ENCODE measurements around the gene SCD. TPM values are rescaled to one million over a fixed set of nuclear protein-coding genes. Genes with fewer than 3 reads are reported as not detected.

The SCD gene
- total RNA-seq, 1 experiment from 2014 or later: 652 TPM

- Histone ChIP-seq H3K9me2 (ENCODE audit: insufficient read depth) (no peaks in the 10 kb centered on the region), H3K9ac (ENCODE audit: low read length) (no peak overlapping the region), H2AFZ (ENCODE audit: low read depth, low read length, poor library complexity, severe bottlenecking) (peak overlapping the region; percentile 32), H3K36me3 (ENCODE audit: control insufficient read depth in 1 of 2, insufficient read depth in 2 of 2, low read length in 2 of 2) (no peaks in the 10 kb centered on the region), H3K27me3 (ENCODE audit: insufficient read depth, low read length) (no peaks in the 10 kb centered on the region; the same call in 1 of the 2 replicates), H3K9me3 (ENCODE audit: control insufficient read depth in 1 of 2, insufficient read depth in 1 of 2, low read depth in 1 of 2, low read length in 2 of 2) (no peaks in the 10 kb centered on the region), H4K20me1 (ENCODE audit: insufficient read depth) (no peaks in the 10 kb centered on the region), H3K4me3 (replicated peaks in 1 of 2; ENCODE audit: low read depth in 1 of 2, low read length in 2 of 2) (no peak overlapping the region), H3K27ac (ENCODE audit: low read depth, low read length) (no peak overlapping the region), H3K79me2 (ENCODE audit: insufficient read depth, low read length) (no peaks in the 10 kb centered on the region), H3K4me2 (ENCODE audit: low read length) (peak overlapping the region; percentile 1; the same call in 1 of the 2 replicates), H3K4me1 (ENCODE audit: control insufficient read depth in 1 of 2, insufficient read depth in 2 of 2, low read length in 2 of 2) (peaks cover 4 to 7% of the 10 kb centered on the region in 2 experiments; a peak in 2 of 4 replicates)
- intact Hi-C loops (cut with micrococcal nuclease): loop anchor here (1.0 to 5.0 kb wide), 4 partner anchors 33 to 574 kb away; no protein-coding TSS in a partner anchor
- DNase-seq (ENCODE audit: low read depth, low spot score): peak; percentile 32
- no TSS peak for BruUV-seq (replicated peaks)
- ChIA-PET POLR2A (no interaction called here), RAD21 (ENCODE audit: low non-redundant PET in 1 of 2, low total read pairs in 2 of 2, uncharacterized antibody in 2 of 2, unreplicated experiment in 2 of 2) (no interaction called here), CTCF (interaction anchor here (0.7 to 1.8 kb wide), 13 partner anchors 9 to 585 kb away, joined by 3 to 16 read pairs (median 4); partner anchors contain the start of gene SCD)
- TF ChIP-seq RAD21 (IDR thresholded peaks at IDR 0.05; ENCODE audit: low read depth) (peak; percentile 89), CTCF (IDR thresholded peaks at IDR 0.05 in 2 of 3, conservative IDR thresholded peaks at IDR 0.05 in 1 of 3; ENCODE audit: borderline replicate concordance in 1 of 3, insufficient read depth in 1 of 3, low read depth in 2 of 3, low read length in 2 of 3) (peak; percentile 84 to 91 (median 87); a peak in 5 of 6 replicates), SP1 (IDR thresholded peaks at IDR 0.05; ENCODE audit: low read depth) (0 out of 2 replicates have a peak, but pooled peaks have one; percentile 11), TCF7L2 (IDR thresholded peaks at IDR 0.05; ENCODE audit: borderline replicate concordance, extremely low read depth, insufficient read depth, insufficient read length) (no peak)
- ATAC-seq: peak; percentile 87
Measured at GRCh38 chr10:100303724-100304319, 43.2 kb upstream of the SCD start.

GRCh38 chr10:100304414-100304813 is 42.6 kb upstream of the SCD start:
- ATAC-seq: no peak
- Histone ChIP-seq H3K4me1 (ENCODE audit: control insufficient read depth in 1 of 2, insufficient read depth in 2 of 2, low read length in 2 of 2) (peaks cover 4 to 7% of the 10 kb centered on the region in 2 experiments; a peak in 2 of 4 replicates), H3K27ac (ENCODE audit: low read depth, low read length) (no peak overlapping the region), H3K4me2 (ENCODE audit: low read length) (no peak overlapping the region), H3K36me3 (ENCODE audit: control insufficient read depth in 1 of 2, insufficient read depth in 2 of 2, low read length in 2 of 2) (no peaks in the 10 kb centered on the region), H3K27me3 (ENCODE audit: insufficient read depth, low read length) (no peaks in the 10 kb centered on the region; the same call in 1 of the 2 replicates), H3K4me3 (replicated peaks in 1 of 2; ENCODE audit: low read depth in 1 of 2, low read length in 2 of 2) (no peak overlapping the region), H4K20me1 (ENCODE audit: insufficient read depth) (no peaks in the 10 kb centered on the region), H3K9me2 (ENCODE audit: insufficient read depth) (no peaks in the 10 kb centered on the region), H3K9me3 (ENCODE audit: control insufficient read depth in 1 of 2, insufficient read depth in 1 of 2, low read depth in 1 of 2, low read length in 2 of 2) (no peaks in the 10 kb centered on the region), H2AFZ (ENCODE audit: low read depth, low read length, poor library complexity, severe bottlenecking) (no peak overlapping the region), H3K9ac (ENCODE audit: low read length) (no peak overlapping the region), H3K79me2 (ENCODE audit: insufficient read depth, low read length) (no peaks in the 10 kb centered on the region)
- no peak for TF ChIP-seq ZFX (IDR thresholded peaks at IDR 0.05)
- ChIA-PET CTCF (interaction anchor here (0.9 to 1.8 kb wide), 5 partner anchors 8 to 574 kb away, joined by 4 to 9 read pairs (median 5); partner anchors contain the start of gene SCD), POLR2A (no interaction called here), RAD21 (ENCODE audit: low non-redundant PET in 1 of 2, low total read pairs in 2 of 2, uncharacterized antibody in 2 of 2, unreplicated experiment in 2 of 2) (interaction anchor here in 1 of 2 experiments (0.7 kb wide), 2 partner anchors 9 to 33 kb away, joined by 4 read pairs; no protein-coding TSS in a partner anchor)
- intact Hi-C loops (cut with micrococcal nuclease): loop anchor here (5.0 kb wide), 1 partner anchor 33 kb away; no protein-coding TSS in a partner anchor
- BruUV-seq (replicated peaks): no TSS peak
- no peak for DNase-seq (ENCODE audit: low read depth, low spot score)
